HL-60 (cell line): ENCODE data around the gene USP11.

Experiments
- DNase-seq, 2 experiments: peaks; one replicate each; pipeline ENCODE4 v3.0.0-alpha.2; 2010 to 2020; ENCODE audit warnings: low read depth in 1 of 2, low spot score in 1 of 2
- H3K27ac ChIP-seq: fragments of 250-450 bp; sonication (Bioruptor Pico); replicated peaks from 2 replicates; pipeline ENCODE4 v1.5.1; 2020; ENCODE audit warnings: mild to moderate bottlenecking, moderate library complexity
- H3K27me3 ChIP-seq: fragments of 250-450 bp; sonication (Bioruptor Pico); 2 replicates; pipeline ENCODE4 v1.5.1; 2021; ENCODE audit warnings: mild to moderate bottlenecking, moderate library complexity; ENCODE audit not compliant: insufficient read depth, poor library complexity, severe bottlenecking
- H3K4me3 ChIP-seq: replicated peaks from 2 replicates; pipeline ENCODE4 v1.5.1; 2011; ENCODE audit warnings: mild to moderate bottlenecking, control low read depth, low read length; ENCODE audit not compliant: insufficient read depth
- CTCF ChIP-seq: IDR thresholded peaks from one replicate; pipeline ENCODE4 v1.5.1; 2011; ENCODE audit warnings: low read length, control low read depth, inconsistent platforms; ENCODE audit not compliant: insufficient read depth
- GABPA ChIP-seq: IDR thresholded peaks from 2 replicates; pipeline ENCODE4 v1.6.1; 2012; ENCODE audit warnings: low read depth
- POLR2AphosphoS5 ChIP-seq: IDR thresholded peaks from 2 replicates; pipeline ENCODE4 v1.6.1; 2012; ENCODE audit warnings: low read depth
- REST ChIP-seq: IDR thresholded peaks from 2 replicates; pipeline ENCODE4 v1.6.1; 2012; ENCODE audit warnings: low read depth; ENCODE audit not compliant: insufficient replicate concordance
- SPI1 ChIP-seq: IDR thresholded peaks from 2 replicates; pipeline ENCODE4 v1.6.1; 2012; ENCODE audit warnings: low read depth, mild to moderate bottlenecking, borderline replicate concordance

Gene USP11

DNA sequence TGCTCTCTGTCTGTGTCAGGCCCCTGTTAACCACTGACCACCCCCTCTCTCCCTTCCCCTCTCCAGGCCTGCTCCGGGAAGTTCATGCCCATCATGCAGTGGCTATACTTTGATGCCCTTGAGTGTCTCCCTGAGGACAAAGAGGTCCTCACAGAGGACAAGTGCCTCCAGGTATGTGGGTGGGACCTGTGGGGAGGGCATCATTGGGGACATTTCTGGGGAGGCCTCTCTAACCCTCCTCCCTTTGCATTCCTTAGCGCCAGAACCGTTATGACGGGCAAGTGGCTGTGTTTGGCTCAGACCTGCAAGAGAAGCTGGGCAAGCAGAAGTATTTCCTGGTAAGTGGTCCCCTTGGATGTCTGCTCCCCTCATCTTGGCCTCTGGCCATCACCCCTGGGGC is 29.9 kb upstream of the USP11 start:
- no peak for DNase-seq
- H3K4me3 ChIP-seq: no peak overlapping the region
- TF ChIP-seq GABPA (no peak), SPI1 (no peak), REST (no peak), CTCF (no peak), POLR2AphosphoS5 (no peak)
- no peak overlapping the region for H3K27ac ChIP-seq
- H3K27me3 ChIP-seq: no peaks in the 10 kb centered on the region

- Histone ChIP-seq H3K4me3 (no peak overlapping the region), H3K27me3 (no peaks in the 10 kb centered on the region), H3K27ac (no peak overlapping the region)
- TF ChIP-seq CTCF (no peak), GABPA (no peak), POLR2AphosphoS5 (no peak), REST (no peak), SPI1 (no peak)
- no peak for DNase-seq
Measured at GRCh38 chrX:47204970-47205369, 27.8 kb upstream of the USP11 start.

- TF ChIP-seq CTCF (no peak), GABPA (no peak), POLR2AphosphoS5 (no peak), REST (no peak), SPI1 (no peak)
- DNase-seq: no peak
- Histone ChIP-seq H3K4me3 (no peak overlapping the region), H3K27me3 (no peaks in the 10 kb centered on the region), H3K27ac (no peak overlapping the region)
Measured at GRCh38 chrX:47206316-47206715, 26.5 kb upstream of the USP11 start.
